NCI-H460 (cell line): ENCODE data around the gene KCNK1. TPM values are rescaled to one million over a fixed set of nuclear protein-coding genes. Genes with fewer than 3 reads are reported as not detected.
"Not testable (repeated sequence)": the region's sequence is repeated elsewhere in the genome, so short reads cannot be mapped to it uniquely, and the experiment has no call there.

Experiments
- DNase-seq: peaks from one replicate; pipeline ENCODE4 v3.0.0-alpha.2; 2016; ENCODE audit warnings: low read depth; ENCODE audit errors: extremely low read depth
- total RNA-seq: library from RNA; depleted of rRNA; stranded (reverse); fragments of >200 nt; shearing (Covaris generic); gene quantifications from 2 replicates; pipeline ENCODE4 v1.2.3, GENCODE V29; 2014

The KCNK1 gene
- total RNA-seq, 1 experiment from 2014 or later = 4.5 TPM

- DNase-seq = no peak
Measured at GRCh38 chr1:233607252-233608119, 6.4 kb upstream of the KCNK1 start.

DNA sequence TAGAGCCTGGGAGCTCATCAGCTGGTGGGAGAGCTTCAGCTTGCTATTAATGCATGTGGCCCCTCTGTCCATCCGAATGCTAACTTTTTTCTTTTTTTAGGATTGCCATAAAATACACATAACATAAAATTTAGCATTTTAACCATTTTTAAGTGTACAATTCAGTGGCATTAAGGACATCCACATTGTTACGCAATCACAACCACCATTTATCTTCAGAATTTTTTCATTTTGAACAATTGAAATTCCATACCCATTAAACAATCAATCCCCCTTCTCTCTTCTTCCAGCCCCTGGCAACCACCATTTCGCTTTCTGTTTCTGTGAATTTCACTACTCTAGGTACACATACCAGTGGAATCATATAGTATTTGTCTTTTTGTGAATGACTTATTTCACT lies 4.9 kb upstream of the KCNK1 start:
- no peak for DNase-seq

DNA sequence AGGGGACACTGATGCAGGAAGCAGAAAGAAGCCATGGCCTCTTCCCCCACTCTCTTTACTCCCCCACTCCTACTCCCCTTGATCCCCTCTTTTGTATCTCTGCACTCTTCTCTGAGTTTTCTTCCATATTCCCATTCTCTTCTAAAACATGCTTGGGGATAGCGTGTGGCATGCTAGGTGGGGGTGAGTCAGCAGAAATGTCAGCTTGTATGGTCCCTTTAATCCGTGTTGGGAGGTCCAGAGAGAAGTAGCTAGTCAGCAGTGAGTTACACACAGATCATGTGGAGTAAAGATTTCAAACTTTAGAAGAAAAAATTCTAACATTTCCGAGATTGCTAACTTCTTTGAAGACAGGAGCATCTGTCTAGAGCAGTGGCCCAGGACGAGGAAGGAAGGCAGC lies 4.0 kb upstream of the KCNK1 start:
- no peak for DNase-seq

- DNase-seq = no peak
Measured at GRCh38 chr1:233610628-233611027, 3.3 kb upstream of the KCNK1 start.

DNA sequence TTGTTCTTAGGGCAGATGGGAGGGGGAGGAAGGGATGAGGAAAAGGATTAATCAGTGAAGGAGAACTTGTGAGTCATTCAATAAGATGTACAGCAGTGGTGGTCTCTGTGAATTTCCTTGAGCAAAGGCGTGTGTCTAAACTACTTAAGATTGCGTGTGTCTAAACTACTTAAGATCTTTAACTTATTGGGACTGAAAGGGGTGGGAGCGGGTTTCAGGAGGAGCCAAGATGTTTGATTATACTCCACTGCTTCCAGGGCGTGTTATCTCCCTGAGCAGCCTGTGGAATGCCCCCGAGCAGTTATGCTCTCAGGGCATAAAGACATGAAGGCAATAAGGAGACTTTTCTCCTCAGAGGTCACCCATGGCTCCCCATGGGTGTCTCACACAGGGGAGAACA lies 2.5 kb upstream of the KCNK1 start:
- DNase-seq = not testable (repeated sequence)

GRCh38 chr1:233614173-233614742 lies 352 bp downstream of the KCNK1 start:
- peak; percentile 26 for DNase-seq

DNA sequence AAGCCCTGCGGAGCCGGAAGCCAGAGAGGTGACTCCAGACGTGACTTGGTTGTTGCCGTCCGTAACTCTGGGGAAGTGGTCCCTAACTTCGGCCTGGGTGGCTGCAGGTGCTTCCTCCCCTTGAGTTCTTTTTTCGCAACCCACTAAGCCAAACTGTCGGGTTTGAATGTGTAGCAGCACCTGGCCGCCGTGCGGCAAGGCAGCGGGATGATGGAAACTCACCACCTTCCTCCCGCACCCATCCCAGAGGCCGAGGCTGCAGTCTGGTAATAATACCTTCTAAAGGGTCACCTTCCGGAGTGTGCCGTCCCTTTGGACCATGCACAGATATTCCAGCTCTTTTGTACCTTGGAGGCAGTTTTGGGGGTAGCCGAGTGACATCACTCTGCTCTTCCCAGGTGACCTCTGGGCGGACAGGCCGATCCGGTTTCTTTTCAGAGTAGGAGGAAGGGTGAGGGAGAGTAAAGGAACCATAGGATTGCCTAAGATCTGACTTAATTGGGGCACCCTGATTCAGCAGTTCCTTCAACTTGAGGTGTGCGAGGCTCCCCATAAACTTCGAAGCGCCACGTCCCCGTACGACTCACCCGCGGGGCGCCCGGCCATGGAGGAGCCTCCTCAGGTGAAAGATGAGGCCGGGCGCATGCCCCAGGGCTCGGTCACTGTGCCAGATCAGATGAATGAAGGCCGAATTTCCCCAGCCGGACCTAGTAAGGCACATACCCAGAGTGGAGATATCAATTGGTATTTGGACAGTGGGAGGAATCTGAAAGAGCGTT lies 1.0 kb downstream of the KCNK1 start:
- no peak for DNase-seq

DNA sequence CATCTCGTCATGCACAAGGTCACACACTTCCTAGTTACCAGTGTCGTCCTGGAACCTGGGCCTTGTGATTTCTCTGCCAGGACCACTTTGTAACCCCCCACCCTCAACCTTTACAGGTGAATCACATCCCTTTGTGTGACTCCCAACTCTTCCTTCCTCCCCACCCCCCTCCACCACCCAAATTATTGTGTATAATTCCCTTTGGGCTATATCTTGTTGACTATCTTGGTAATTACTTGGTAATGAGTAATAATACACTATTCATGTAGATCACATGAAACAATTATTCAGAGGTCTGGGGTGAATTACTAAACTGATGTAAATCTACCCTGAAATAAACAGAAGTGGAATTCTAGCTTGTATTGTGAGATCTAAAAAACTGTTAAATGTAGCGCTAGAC lies 1.7 kb downstream of the KCNK1 start:
- DNase-seq = no peak

DNA sequence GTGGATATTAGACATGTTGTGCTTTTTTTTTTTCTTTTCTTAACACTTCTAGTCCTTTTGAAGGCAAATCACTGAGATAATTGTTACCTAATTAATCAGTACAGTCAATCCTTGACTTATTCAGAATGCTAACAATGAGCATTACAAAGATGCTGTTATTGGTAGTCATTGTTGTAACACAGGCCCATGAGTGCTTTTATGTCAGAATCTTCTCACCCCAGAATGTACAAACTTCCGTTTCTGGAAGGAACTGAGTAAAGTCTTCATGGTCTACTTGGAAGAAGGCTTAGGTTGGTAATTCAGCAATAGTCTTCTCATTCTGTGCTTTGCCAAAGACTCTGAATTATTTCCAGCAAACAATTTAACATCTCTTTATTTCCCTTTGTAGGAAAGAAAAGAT lies 3.1 kb downstream of the KCNK1 start:
- no peak for DNase-seq

- DNase-seq = not testable (repeated sequence)
Measured at GRCh38 chr1:233619414-233619813, 5.5 kb downstream of the KCNK1 start.

- DNase-seq = no peak
Measured at GRCh38 chr1:233620065-233620464, 6.2 kb downstream of the KCNK1 start.

DNA sequence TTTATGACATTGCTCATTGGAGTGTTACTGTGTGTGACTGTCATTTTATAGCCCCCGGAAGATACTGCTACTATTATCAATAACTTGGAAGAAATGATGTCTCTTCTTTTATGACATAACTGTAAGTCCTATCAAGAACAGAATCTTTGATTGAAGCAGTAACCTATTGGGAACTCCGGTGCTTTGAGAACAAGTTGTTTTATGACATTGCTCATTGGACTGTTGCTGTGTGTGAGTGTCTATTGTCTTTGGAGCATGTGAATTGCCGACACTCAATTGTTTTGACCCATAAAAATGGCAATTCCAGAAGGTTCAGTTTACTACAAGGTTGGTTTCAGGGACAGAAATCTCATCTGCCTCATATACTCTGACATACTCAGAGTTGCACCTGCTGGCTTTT lies 8.0 kb downstream of the KCNK1 start:
- DNase-seq = no peak

GRCh38 chr1:233624289-233624688 lies 10.4 kb downstream of the KCNK1 start:
- DNase-seq = no peak

DNA sequence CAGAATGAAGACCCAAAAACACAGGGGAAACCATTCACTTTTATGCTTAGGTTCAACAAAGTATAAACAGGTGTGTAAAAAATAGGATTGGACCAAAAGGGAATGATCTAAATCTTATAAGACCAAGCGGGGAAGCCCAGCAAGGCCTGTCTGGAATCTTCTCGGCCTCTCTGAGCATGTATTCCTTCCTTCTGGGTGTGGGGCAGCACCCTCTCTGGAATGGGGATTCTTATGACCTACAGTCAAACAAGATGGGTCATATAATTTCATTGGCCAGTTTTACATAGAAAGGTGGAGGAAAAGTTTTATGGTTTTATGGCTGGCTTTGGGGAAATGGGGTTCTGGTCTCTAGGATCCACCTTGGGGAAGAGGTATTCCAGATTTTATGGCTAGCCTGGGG lies 11.2 kb downstream of the KCNK1 start:
- DNase-seq = no peak

GRCh38 chr1:233625510-233625981 lies 11.6 kb downstream of the KCNK1 start:
- DNase-seq = no peak

DNA sequence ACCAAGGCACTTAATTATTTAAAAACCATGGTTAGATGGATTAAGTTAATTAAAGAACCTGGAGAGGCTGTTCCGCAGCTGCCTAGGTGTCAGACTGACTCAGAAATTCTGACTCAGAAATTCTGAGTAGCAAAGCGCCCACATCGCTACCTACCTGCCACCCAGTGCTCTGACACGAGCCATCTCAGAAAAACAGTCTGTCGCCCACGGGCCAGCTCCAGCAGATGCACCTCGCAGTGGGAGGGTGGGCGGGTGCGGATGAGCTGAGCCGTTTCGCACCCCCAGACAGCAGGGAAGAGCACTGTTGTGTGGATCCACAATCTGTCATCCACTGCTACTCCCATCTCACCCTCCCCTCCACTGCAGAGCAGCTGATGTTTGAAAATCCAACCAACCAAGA lies 13.5 kb downstream of the KCNK1 start:
- no peak for DNase-seq

- DNase-seq = no peak
Measured at GRCh38 chr1:233627823-233628222, 13.9 kb downstream of the KCNK1 start.

GRCh38 chr1:233629305-233629935 lies 15.5 kb downstream of the KCNK1 start:
- DNase-seq = no peak

DNA sequence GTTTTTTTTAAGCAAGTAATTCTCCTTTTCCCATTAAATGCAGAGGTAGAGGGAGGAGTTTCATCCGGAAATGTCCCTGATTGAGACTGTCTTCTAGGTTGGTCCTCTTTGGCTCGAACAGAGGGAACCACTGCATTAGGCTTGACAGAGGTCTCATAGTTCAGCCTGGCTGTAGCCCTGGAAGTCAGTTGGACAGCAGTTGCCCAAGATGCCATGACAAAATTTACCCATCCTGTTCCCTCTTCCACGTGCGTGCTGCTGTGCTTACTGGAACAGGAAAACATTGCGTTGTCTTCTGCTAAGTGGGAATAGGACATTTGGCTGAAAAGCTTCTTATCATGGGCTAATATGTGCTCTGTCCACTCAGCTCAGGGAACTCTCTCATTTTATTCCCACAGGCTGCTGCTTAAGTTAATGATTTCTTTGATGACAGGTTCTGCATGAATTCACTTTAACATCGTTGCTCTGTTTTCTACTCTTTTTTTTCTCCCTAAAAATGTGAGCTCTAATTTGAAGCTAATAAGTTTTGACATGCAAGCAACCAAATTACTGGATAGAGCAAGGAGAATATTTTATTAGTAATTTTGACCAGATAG lies 18.0 kb downstream of the KCNK1 start:
- no peak for DNase-seq

- DNase-seq = no peak
Measured at GRCh38 chr1:233632436-233632835, 18.5 kb downstream of the KCNK1 start.
